HEK293T (cell line): Measurements from ENCODE around the gene PAF1.
"Not testable (repeated sequence)": the region's sequence is repeated elsewhere in the genome, so short reads cannot be mapped to it uniquely, and the experiment has no call there.

ENCODE experiments used
- CTCF ChIA-PET: fragments of 350-600 bp; formaldehyde crosslinking; extraction: SDS; loops from one replicate; lab custom pipeline; 2021; ENCODE audit warnings: antibody characterized with exemption, inconsistent platforms; lab: Yijun Ruan, JAX
- POLR2A ChIA-PET: fragments of 350-600 bp; formaldehyde crosslinking; extraction: SDS; loops from one replicate; lab custom pipeline; 2020; ENCODE audit warnings: antibody characterized with exemption, inconsistent platforms; lab: Yijun Ruan, JAX
- DNase-seq: peaks from one replicate; pipeline ENCODE4 v3.0.0; 2012; ENCODE audit warnings: mixed read lengths; ENCODE audit errors: extremely low spot score
- ARNT ChIP-seq: fragments of 450-650 bp; IDR thresholded peaks from 2 replicates; pipeline ENCODE4 v1.6.1; 2017; ENCODE audit warnings: mild to moderate bottlenecking
- BHLHE40 ChIP-seq: fragments of 450-650 bp; IDR thresholded peaks from 2 replicates; pipeline ENCODE4 v1.6.1; 2016; ENCODE audit warnings: mild to moderate bottlenecking, moderate library complexity, borderline replicate concordance
- CTBP1 ChIP-seq: fragments of 450-650 bp; IDR thresholded peaks from 2 replicates; pipeline ENCODE4 v1.6.1; 2016; ENCODE audit warnings: borderline replicate concordance
- ELF4 ChIP-seq: fragments of 450-650 bp; IDR thresholded peaks from 2 replicates; pipeline ENCODE4 v1.6.1; 2017; ENCODE audit warnings: antibody characterized with exemption
- FOXA1 ChIP-seq: fragments of 450-650 bp; IDR thresholded peaks from 2 replicates; pipeline ENCODE4 v1.6.1; 2016; ENCODE audit warnings: mild to moderate bottlenecking
- FOXK2 ChIP-seq: fragments of 450-650 bp; IDR thresholded peaks from 2 replicates; pipeline ENCODE4 v1.6.1; 2016; ENCODE audit warnings: mild to moderate bottlenecking
- FOXM1 ChIP-seq: fragments of 450-650 bp; IDR thresholded peaks from 2 replicates; pipeline ENCODE4 v1.6.1; 2017; ENCODE audit warnings: mild to moderate bottlenecking, borderline replicate concordance
- HDGF ChIP-seq: fragments of 450-650 bp; IDR thresholded peaks from 2 replicates; pipeline ENCODE4 v1.6.1; 2017; ENCODE audit warnings: antibody characterized with exemption, borderline replicate concordance
- L3MBTL2 ChIP-seq: fragments of 450-650 bp; conservative IDR thresholded peaks from 2 replicates; pipeline ENCODE4 v1.6.1; 2016; ENCODE audit warnings: mild to moderate bottlenecking
- LEF1 ChIP-seq: fragments of 450-650 bp; IDR thresholded peaks from 2 replicates; pipeline ENCODE4 v1.6.1; 2017; ENCODE audit warnings: mild to moderate bottlenecking, borderline replicate concordance
- NFRKB ChIP-seq: fragments of 450-650 bp; IDR thresholded peaks from 2 replicates; pipeline ENCODE4 v1.6.1; 2016; ENCODE audit warnings: mild to moderate bottlenecking, moderate library complexity
- PKNOX1 ChIP-seq: fragments of 450-650 bp; IDR thresholded peaks from 2 replicates; pipeline ENCODE4 v1.6.1; 2016
- SP1 ChIP-seq: fragments of 450-650 bp; IDR thresholded peaks from 2 replicates; pipeline ENCODE4 v1.6.1; 2017
- SUZ12 ChIP-seq: fragments of 450-650 bp; IDR thresholded peaks from 2 replicates; pipeline ENCODE4 v1.6.1; 2016; ENCODE audit warnings: mild to moderate bottlenecking
- TARDBP ChIP-seq: fragments of 450-650 bp; IDR thresholded peaks from 2 replicates; pipeline ENCODE4 v1.6.1; 2016
- ZNF384 ChIP-seq: fragments of 450-650 bp; IDR thresholded peaks from 2 replicates; pipeline ENCODE4 v1.6.1; 2016

PAF1 gene

GRCh38 chr19:39347332-39348164, 43.4 kb downstream of the PAF1 start:
- DNase-seq = no peak
- CTCF ChIA-PET = interaction anchor here (1.1 kb wide), 1 partner anchor 12 kb away, joined by 3 read pairs; the partner anchor contains the start of gene GMFG
- POLR2A ChIA-PET = interaction anchor here (2.1 kb wide), 1 partner anchor 88 kb away, joined by 9 read pairs; the partner anchor contains the start of gene RPS16
- TF ChIP-seq HDGF = no peak
- TF ChIP-seq FOXK2 = no peak
- TF ChIP-seq PKNOX1 = no peak
- no peak for TF ChIP-seq NFRKB
- no peak for TF ChIP-seq ELF4
- TF ChIP-seq SUZ12 = no peak
- no peak for TF ChIP-seq CTBP1
- TF ChIP-seq FOXA1 = no peak
- TF ChIP-seq SP1 = no peak
- TF ChIP-seq ZNF384 = no peak
- TF ChIP-seq ARNT = no peak

GRCh38 chr19:39345956-39346355, 45.0 kb downstream of the PAF1 start:
- ChIA-PET CTCF (interaction anchor here (0.6 kb wide), 1 partner anchor 813 kb away, joined by 4 read pairs; no protein-coding TSS in a partner anchor), POLR2A (interaction anchor here (1.6 to 2.1 kb wide), 2 partner anchors 45 to 90 kb away, joined by 4 to 9 read pairs; partner anchors contain the start of genes MED29, PAF1 and RPS16)
- no peak for DNase-seq
- TF ChIP-seq LEF1 (no peak), FOXA1 (no peak), SUZ12 (no peak), PKNOX1 (no peak), ZNF384 (no peak), NFRKB (no peak), FOXK2 (no peak), SP1 (no peak)

GRCh38 chr19:39342647-39343305, 48.1 kb downstream of the PAF1 start:
- no peak for DNase-seq

GRCh38 chr19:39341719-39342604, 48.9 kb downstream of the PAF1 start, which contains the start of gene SAMD4B:
SAMD4B (plus strand) TSS chr19:39342421; CDS start chr19:39356894, 14,473 bp downstream.
- ChIA-PET POLR2A (interaction anchor here (0.6 to 1.4 kb wide), 10 partner anchors 11 to 203 kb away, joined by 3 to 9 read pairs (median 4); partner anchors contain the start of genes MED29, PAF1 and RPS16), CTCF (interaction anchor here (0.6 to 1.0 kb wide), 4 partner anchors 9 to 1029 kb away, joined by 3 to 4 read pairs (median 3); no protein-coding TSS in a partner anchor)
- DNase-seq = peak; percentile 98
- TF ChIP-seq PKNOX1 (peak; percentile 95), L3MBTL2 (no peak; the same call in 1 of the 2 replicates), ELF4 (peak; percentile 66; the same call in 1 of the 2 replicates), LEF1 (no peak), FOXM1 (0 out of 2 replicates have a peak, but pooled peaks have one; percentile 36), SUZ12 (no peak)

More at GRCh38 chr19:39342647-39343305, 48.1 kb downstream of the PAF1 start:
- ChIA-PET CTCF (interaction anchor here (0.6 to 1.0 kb wide), 4 partner anchors 10 to 1028 kb away, joined by 3 to 4 read pairs (median 3); no protein-coding TSS in a partner anchor), POLR2A (interaction anchor here (0.9 to 1.4 kb wide), 4 partner anchors 10 to 93 kb away, joined by 3 to 9 read pairs (median 6); partner anchors contain the start of genes MED29, PAF1 and RPS16)
- TF ChIP-seq HDGF (no peak), SP1 (no peak), ZNF384 (no peak), L3MBTL2 (no peak), CTBP1 (no peak), BHLHE40 (no peak), FOXA1 (no peak), NFRKB (no peak)

- POLR2A ChIA-PET = interaction anchor here (1.0 to 1.4 kb wide), 2 partner anchors 50 to 202 kb away, joined by 3 to 9 read pairs; partner anchors contain the start of genes MED29 and PAF1
- CTCF ChIA-PET = no interaction called here
- TF ChIP-seq FOXK2 (no peak), ELF4 (no peak), HDGF (no peak), TARDBP (no peak), CTBP1 (no peak), L3MBTL2 (no peak), FOXM1 (no peak), ARNT (no peak), LEF1 (no peak), SP1 (no peak), FOXA1 (no peak), ZNF384 (no peak), SUZ12 (no peak), NFRKB (no peak)
- peak; percentile 18 for DNase-seq
Observed at GRCh38 chr19:39341129-39341718, 49.7 kb downstream of the PAF1 start.

- CTCF ChIA-PET, DNase-seq, POLR2A ChIA-PET: not testable (repeated sequence)
Observed at GRCh38 chr19:39340156-39340555, 50.8 kb downstream of the PAF1 start.
